ENCODE results near the gene MMP15. TPM values are rescaled to one million over a fixed set of nuclear protein-coding genes. Genes with fewer than 3 reads are reported as not detected.

Gene MMP15
- polyA plus RNA-seq, 1 donor (not counting 4 experiments of a cell fraction or from before 2014, with no cell fraction given), result 3.7 TPM

DNA sequence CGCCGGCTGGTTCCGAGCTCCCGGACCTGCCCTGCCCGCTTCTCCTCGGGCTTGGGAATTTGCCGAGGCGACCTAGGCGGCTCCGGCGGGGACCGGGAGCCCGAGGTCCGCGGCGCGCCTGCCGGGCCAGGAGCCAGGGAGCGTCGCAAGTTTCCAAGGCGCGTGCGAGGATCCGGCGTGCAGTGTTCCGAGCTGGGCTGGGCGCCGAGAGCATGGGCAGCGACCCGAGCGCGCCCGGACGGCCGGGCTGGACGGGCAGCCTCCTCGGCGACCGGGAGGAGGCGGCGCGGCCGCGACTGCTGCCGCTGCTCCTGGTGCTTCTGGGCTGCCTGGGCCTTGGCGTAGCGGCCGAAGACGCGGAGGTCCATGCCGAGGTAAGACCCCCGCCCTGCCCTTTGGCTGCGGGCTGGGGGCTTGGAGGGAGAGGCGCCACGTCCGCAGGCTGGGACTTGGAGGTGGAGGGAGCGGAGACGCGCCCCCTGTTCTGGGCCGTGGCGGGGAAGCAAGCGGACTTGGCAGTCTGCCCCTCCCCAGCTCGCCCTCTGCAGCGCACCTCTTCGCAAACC is 668 bp downstream of the MMP15 start:
- H3K9me1 ChIP-seq (ENCODE audit: control insufficient read depth, extremely low read depth, insufficient read depth, low read length), result no peaks in the 10 kb centered on the region
- H2AFZ ChIP-seq (ENCODE audit: control insufficient read depth, low read length), result peak overlapping the region; percentile 80
- H3K9ac ChIP-seq (ENCODE audit: control insufficient read depth, extremely low read depth, insufficient read depth, low read length), result peak overlapping the region; percentile 69
- no peaks in the 10 kb centered on the region for H3K79me2 ChIP-seq (ENCODE audit: control insufficient read depth, insufficient read depth, low read length)
- FAIRE-seq (no peak), DNase-seq (ENCODE audit: low read depth, low spot score) (no peak)
- H3K4me1 ChIP-seq (ENCODE audit: control insufficient read depth, extremely low read depth, insufficient read depth, low read length), result peaks cover 33% of the 10 kb centered on the region
- peaks cover 3% of the 10 kb centered on the region for H4K20me1 ChIP-seq (ENCODE audit: control insufficient read depth, extremely low read depth, insufficient read depth, low read length)
- dilution Hi-C loops (cut with MboI; ENCODE audit: extremely low pct_ligation_motif_present, low sequenced_read_pairs), result no loop called here
- H3K27me3 ChIP-seq (ENCODE audit: control insufficient read depth, extremely low read depth, insufficient read depth, low read length), result no peaks in the 10 kb centered on the region
- no peak overlapping the region for H3K27ac ChIP-seq (ENCODE audit: control insufficient read depth, insufficient read depth, low read length)
- H3K4me2 ChIP-seq (ENCODE audit: control insufficient read depth, extremely low read depth, insufficient read depth, low read depth, low read length), result peak overlapping the region; percentile 91
- no peaks in the 10 kb centered on the region for H3K36me3 ChIP-seq (ENCODE audit: control insufficient read depth in 2 of 2, extremely low read depth in 1 of 2, insufficient read depth in 2 of 2, low read length in 2 of 2)
- TF ChIP-seq, protein P1, sequence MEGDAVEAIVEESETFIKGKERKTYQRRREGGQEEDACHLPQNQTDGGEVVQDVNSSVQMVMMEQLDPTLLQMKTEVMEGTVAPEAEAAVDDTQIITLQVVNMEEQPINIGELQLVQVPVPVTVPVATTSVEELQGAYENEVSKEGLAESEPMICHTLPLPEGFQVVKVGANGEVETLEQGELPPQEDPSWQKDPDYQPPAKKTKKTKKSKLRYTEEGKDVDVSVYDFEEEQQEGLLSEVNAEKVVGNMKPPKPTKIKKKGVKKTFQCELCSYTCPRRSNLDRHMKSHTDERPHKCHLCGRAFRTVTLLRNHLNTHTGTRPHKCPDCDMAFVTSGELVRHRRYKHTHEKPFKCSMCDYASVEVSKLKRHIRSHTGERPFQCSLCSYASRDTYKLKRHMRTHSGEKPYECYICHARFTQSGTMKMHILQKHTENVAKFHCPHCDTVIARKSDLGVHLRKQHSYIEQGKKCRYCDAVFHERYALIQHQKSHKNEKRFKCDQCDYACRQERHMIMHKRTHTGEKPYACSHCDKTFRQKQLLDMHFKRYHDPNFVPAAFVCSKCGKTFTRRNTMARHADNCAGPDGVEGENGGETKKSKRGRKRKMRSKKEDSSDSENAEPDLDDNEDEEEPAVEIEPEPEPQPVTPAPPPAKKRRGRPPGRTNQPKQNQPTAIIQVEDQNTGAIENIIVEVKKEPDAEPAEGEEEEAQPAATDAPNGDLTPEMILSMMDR (optimal IDR thresholded peaks at IDR 0.05 in 1 of 3, IDR thresholded peaks at IDR 0.05 in 1 of 3, conservative IDR thresholded peaks at IDR 0.05 in 1 of 3; ENCODE audit: extremely low read depth in 1 of 3, insufficient read depth in 2 of 3, low read length in 3 of 3), result no peak
- no peak for TF ChIP-seq EZH2 (IDR thresholded peaks at IDR 0.05; ENCODE audit: low read length)
- H3K4me3 ChIP-seq (ENCODE audit: control insufficient read depth in 2 of 3, extremely low read depth in 1 of 3, insufficient read depth in 2 of 3, low read depth in 1 of 3, low read length in 3 of 3), result peak overlapping the region; percentile 58 to 72 (median 69)
- no peaks in the 10 kb centered on the region for H3K9me3 ChIP-seq (ENCODE audit: control insufficient read depth, low read depth, low read length)

DNA sequence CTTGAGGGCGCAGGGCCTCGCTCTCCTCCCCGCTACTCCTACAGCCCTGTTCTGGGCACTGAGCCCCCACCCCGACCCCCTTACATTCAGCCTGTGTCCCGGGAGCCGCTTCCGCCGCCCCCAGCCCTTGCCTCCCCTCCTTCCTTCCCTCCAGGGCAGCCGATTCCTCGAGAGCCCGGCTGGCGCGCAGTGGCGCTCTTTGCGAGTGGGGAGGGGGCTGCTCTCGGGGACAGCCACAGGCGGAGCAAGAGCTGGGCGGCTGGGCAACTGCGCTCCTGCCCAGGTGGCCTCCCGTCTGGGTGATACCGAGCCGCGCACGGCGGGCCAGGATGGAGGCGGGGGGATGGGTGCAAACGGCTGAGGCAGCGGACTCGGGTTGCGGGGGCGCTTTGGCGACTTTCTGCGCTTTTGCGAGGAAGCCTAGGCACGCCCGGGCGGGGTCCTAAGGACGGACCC is 1.2 kb downstream of the MMP15 start:
- FAIRE-seq (no peak), DNase-seq (ENCODE audit: low read depth, low spot score) (no peak)
- dilution Hi-C loops (cut with MboI; ENCODE audit: extremely low pct_ligation_motif_present, low sequenced_read_pairs), result no loop called here
- Histone ChIP-seq H3K27me3 (ENCODE audit: control insufficient read depth, extremely low read depth, insufficient read depth, low read length) (no peaks in the 10 kb centered on the region), H4K20me1 (ENCODE audit: control insufficient read depth, extremely low read depth, insufficient read depth, low read length) (peaks cover 3% of the 10 kb centered on the region), H3K9ac (ENCODE audit: control insufficient read depth, extremely low read depth, insufficient read depth, low read length) (peak overlapping the region; percentile 41), H3K9me3 (ENCODE audit: control insufficient read depth, low read depth, low read length) (no peaks in the 10 kb centered on the region), H3K79me2 (ENCODE audit: control insufficient read depth, insufficient read depth, low read length) (no peaks in the 10 kb centered on the region), H3K9me1 (ENCODE audit: control insufficient read depth, extremely low read depth, insufficient read depth, low read length) (no peaks in the 10 kb centered on the region), H3K4me2 (ENCODE audit: control insufficient read depth, extremely low read depth, insufficient read depth, low read depth, low read length) (peak overlapping the region; percentile 91), H3K4me1 (ENCODE audit: control insufficient read depth, extremely low read depth, insufficient read depth, low read length) (peaks cover 31% of the 10 kb centered on the region), H3K36me3 (ENCODE audit: control insufficient read depth in 2 of 2, extremely low read depth in 1 of 2, insufficient read depth in 2 of 2, low read length in 2 of 2) (no peaks in the 10 kb centered on the region), H2AFZ (ENCODE audit: control insufficient read depth, low read length) (peak overlapping the region; percentile 80), H3K27ac (ENCODE audit: control insufficient read depth, insufficient read depth, low read length) (no peak overlapping the region), H3K4me3 (ENCODE audit: control insufficient read depth in 2 of 3, extremely low read depth in 1 of 3, insufficient read depth in 2 of 3, low read depth in 1 of 3, low read length in 3 of 3) (peak overlapping the region; percentile 58 to 72 (median 69))
- TF ChIP-seq EZH2 (IDR thresholded peaks at IDR 0.05; ENCODE audit: low read length), result peak; percentile 27
- TF ChIP-seq, protein P1 (optimal IDR thresholded peaks at IDR 0.05 in 1 of 3, IDR thresholded peaks at IDR 0.05 in 1 of 3, conservative IDR thresholded peaks at IDR 0.05 in 1 of 3; ENCODE audit: extremely low read depth in 1 of 3, insufficient read depth in 2 of 3, low read length in 3 of 3), result no peak

Measured in keratinocyte (primary cell).